ENCODE measurements around the gene PHLDB3.
"Not testable (repeated sequence)": the region's sequence is repeated elsewhere in the genome, so short reads cannot be mapped to it uniquely, and the experiment has no call there.

The PHLDB3 gene

DNA sequence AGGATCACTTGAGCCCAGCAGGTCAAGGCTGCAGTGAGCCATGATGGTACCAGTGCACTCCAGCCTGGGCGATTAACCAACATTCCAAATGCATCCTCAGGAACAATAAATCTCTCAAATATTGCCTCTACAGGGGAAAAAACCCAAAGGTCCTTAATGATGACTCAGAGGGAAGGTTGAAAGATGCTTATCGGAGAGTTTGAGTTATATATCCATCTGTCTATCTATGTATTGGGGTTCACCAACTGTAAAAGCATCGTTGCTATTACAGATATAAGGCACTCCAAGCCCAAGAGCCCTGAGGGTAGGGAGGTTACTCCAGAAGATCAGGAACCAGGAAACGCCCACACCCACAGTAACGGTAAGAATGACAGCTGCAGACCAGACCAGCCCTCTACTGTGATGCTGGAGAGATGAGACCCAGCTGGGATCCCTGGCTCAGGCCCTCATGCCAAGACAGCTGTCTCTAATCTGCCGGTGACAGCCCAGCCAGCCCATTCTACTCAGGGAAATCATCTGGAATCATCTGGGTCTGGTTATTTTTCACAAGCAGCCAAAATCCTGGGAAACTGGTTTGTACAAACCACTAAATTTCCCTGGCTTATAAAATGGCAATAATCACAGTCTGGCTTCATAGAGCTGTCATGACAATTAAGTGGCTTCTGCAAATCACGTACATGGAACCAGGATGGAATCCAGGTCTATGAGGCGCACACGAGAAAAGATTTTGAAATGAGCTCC lies 66.1 kb downstream of the PHLDB3 start:
- FAIRE-seq = no peak

DNA sequence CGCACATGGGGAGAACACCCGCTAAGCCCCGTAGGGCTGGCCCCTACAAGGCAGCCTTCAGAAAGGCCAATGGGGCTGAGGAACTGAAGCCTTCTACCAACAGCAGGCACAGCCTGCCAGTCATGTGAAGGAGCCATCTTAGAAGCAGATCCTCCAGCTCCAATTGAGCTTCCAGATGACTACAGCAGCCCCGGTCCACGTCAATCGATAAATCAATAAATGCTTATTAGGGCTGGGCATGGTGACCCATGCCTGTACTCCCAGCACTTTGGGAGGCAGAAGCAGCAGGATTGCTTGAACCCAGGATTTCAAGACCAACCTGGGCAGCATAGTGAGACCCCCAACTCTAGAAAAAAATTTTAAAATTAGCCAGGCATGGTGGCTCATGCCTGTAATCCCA lies 66.8 kb downstream of the PHLDB3 start:
- no peak for FAIRE-seq

DNA sequence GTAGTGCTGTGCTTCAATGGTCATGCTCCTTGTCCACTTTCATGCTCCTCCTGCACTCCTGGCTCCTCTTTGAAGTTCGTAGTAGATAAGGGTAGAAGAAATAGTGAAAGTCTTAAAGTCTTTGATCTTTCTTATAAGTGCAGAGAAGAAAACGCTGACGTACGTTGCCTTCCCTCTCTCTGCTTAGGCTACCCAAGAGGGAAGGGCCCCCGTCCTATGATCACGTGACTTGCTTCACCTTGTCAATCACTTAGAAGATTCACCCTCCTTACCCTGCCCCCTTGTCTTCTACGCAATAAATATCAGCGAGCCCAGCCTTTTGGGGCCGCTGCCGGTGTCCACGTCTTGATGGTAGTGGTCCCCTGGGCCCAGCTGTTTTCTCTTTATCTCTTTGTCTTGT lies 67.3 kb downstream of the PHLDB3 start:
- not testable (repeated sequence) for FAIRE-seq

DNA sequence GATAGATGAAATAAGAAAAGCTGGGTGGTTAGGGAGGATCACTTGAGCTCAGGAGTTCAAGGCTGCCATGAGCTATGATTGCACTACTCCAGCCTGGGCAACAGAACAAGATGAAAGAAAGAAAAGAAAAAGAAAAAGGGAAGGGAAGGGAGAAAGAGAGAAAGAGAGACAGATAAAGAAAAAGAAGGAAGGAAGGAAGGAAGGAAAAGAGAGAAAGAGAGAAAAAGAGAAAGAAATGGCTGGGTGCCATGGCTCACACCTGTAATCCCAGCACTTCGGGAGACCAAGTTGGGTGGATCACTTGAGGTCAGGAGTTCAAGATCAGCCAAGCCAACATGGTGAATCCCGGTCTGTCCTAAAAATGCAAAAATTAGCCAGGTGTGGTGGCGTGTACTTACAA lies 68.8 kb downstream of the PHLDB3 start:
- FAIRE-seq = no peak

DNA sequence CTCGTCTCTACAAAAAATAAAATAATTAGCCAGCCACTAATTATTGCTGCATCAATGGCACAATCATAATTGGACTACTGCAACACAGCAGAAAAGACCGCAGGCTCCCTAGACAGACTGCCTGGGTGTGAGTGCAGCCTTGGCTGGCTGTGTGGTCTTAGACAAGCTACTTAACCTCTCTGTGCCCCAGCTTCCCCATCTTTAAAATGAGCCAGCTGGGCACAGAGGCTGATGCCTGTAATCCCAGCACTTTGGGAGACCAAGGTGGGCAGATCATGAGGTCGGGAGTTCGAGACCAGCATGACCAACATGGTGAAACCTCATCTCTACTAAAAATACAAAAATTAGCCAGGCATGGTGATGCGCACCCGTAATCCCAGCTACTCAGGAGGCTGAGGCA lies 70.9 kb downstream of the PHLDB3 start:
- no peak for FAIRE-seq

DNA sequence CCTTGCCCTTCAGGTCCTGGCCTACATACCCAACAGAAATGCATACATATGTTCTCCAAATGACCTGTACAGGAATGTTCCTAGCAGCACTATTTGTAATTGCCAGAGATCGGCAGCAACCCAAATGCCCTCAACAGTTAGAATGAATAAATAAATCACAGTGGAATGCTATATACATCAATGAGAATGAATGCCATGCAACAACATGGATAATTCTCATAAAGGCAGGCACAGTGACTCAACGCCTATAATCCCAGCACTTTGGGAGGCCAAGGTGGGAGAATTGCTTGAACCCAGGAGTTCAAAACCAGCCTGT lies 71.2 kb downstream of the PHLDB3 start:
- FAIRE-seq = no peak

DNA sequence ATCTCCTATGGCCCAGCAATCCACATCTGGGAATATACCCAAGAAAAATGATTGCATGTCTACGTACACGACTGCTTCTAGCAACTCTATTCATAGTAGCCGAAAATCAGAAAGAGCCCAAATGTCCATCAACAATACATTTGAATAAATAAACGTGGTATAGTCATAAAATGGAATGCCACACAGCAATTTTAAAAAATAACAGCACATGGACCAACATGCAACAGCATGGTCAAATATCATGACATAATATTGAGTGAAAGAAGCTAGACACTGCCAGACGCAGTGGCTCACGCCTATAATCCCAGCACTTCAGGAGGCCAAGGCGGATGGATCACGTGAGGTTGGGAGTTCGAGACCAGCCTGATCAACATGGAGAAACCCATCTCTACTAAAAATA lies 73.6 kb downstream of the PHLDB3 start:
- no peak for FAIRE-seq

DNA sequence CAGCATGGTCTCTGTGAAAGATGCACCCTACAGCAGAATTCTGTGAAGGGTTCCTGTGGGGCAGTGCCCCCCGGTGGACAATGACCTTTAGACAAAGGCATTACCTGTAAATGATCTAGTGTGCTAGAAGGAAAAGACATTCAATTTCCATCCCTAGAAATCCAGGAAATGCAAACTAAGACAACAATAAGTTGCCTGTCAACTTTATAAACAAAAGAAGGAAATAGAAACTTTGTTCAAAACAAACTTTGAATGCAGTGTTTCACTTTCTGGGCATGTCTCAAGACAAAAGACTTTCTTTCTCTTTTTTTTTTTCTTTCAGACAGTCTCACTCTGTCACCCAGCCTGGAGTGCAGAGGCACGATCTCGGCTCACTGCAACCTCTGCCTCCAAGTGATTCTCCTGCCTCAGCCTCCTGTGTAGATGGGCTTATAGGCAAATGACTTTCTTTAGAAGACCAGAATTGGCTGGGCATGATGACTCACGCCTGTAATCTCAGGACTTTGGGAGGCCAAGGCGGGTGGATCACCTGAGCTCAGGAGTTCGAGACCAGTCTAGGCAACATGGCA lies 74.3 kb downstream of the PHLDB3 start:
- FAIRE-seq = no peak

DNA sequence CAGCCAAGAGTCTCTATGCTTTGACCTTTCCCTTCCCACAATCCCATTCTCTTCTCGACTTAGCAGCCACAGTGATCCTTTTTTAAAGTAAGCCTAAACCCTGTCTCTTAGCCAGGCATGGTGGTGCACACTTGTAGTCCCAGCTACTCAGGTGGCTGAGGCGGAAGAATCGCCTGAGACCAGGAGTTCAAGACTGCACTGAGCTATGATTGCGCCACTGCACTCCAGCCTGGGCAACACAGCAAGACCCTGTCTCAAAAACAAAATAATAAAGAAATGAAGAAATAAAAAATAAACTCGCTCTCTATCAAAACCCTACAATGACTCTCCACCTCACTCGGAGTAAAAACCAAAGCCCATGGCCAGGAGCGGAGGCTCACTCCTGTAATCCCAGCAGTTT lies 75.2 kb downstream of the PHLDB3 start:
- FAIRE-seq = no peak

DNA sequence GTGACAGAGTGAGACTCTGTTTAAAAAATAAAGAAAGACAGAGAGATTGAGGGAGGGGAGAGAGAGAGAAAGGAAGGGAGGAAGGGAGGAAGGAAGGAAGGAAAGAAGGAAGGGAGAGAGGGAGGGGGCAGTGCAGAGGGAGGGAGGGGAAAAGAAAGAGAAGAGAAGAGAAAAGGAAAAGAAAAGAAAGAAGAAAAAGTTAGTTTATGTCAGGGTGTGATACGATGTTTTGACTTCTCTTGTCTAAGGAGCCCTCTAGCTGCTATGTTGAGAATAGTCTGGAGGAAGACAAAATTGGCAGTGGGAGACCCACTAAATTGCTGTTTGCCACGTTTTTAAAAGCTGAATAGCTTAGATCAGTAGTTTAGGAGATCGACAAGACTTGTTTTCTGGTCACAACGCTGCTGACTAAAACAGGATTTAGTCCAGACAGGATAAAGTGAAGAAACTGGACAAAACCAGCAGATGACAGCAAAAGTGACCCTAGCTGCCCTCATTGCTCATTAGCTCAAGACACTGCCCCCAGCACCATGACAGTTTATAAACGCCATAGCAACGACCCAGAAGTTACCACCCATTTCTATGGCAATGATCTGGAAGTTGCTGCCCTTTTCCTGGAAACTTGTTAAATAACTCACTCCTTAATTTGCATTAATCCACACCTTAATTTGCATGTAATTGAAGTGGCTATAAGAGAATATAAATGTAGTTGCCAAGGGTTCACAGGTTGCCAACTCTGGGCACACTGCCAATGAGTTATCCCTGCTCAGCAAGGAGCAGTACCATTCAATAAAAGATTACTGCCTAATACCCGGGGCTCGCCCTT lies 78.8 kb downstream of the PHLDB3 start:
- FAIRE-seq = peak; percentile 39

Data from TTC549 (cell line).